ENCODE data around the gene DYNC1H1. TPM values are rescaled to one million over a fixed set of nuclear protein-coding genes. Genes with fewer than 3 reads are reported as not detected.

Gene DYNC1H1
- total and polyA plus RNA-seq, 2 of the 13 experiments (the other 11 are each of a cell fraction or from before 2014, with no cell fraction given): 74.4 to 239 TPM

- H3K9me3 ChIP-seq (ENCODE audit: low read length): no peaks in the 10 kb centered on the region
- FAIRE-seq: peak; percentile 47
- H3K4me2 ChIP-seq (ENCODE audit: low read depth, low read length): peak overlapping the region; percentile 93
- peak overlapping the region; percentile 56 for H3K9ac ChIP-seq (ENCODE audit: insufficient read depth, low read depth, low read length)
- peaks cover 18% of the 10 kb centered on the region for H3K79me2 ChIP-seq (ENCODE audit: insufficient read depth, low read length)
- peak; percentile 44 for ATAC-seq
- ChIA-PET CTCF (ENCODE audit: low intra/inter-chr PET ratio, low total read pairs) (interaction anchor here (0.6 to 3.0 kb wide), 4 partner anchors 11 to 254 kb away, joined by 3 to 14 read pairs (median 8); no protein-coding TSS in a partner anchor), POLR2A (interaction anchor here (1.0 to 1.6 kb wide), 2 partner anchors 11 to 12 kb away, joined by 3 to 10 read pairs; no protein-coding TSS in a partner anchor)
- peaks cover 0 to 3% of the 10 kb centered on the region in 2 experiments; a peak in 2 of 5 replicates for H3K27me3 ChIP-seq (ENCODE audit: control insufficient read depth in 1 of 2, insufficient read depth in 2 of 2, low read length in 2 of 2)
- peak overlapping the region; percentile 83 for H2AFZ ChIP-seq (ENCODE audit: low read length)
- in situ Hi-C loops (cut with HindIII; ENCODE audit: extremely low pct_ligation_motif_present, low pct_unique_long_range_greater_than_20kb) (loop anchor here (5.0 kb wide), 2 partner anchors 136 to 356 kb away; partner anchors contain the start of gene ZNF839), intact Hi-C loops (cut with micrococcal nuclease; ENCODE audit: unreplicated experiment) (loop anchor here (2.0 to 5.0 kb wide), 2 partner anchors 136 to 361 kb away; no protein-coding TSS in a partner anchor)
- H3K36me3 ChIP-seq (replicated peaks in 1 of 2; ENCODE audit: control insufficient read depth in 1 of 2, insufficient read depth in 2 of 2, low read length in 2 of 2): no peaks in the 10 kb centered on the region
- WGBS (ENCODE audit: low lambda C conversion rate): 10% methylated on average over 10 of the region's 19 CpGs
- peak overlapping the region in 2 of 3 experiments; percentile 24 to 73; a peak in 4 of 6 replicates for H3K4me3 ChIP-seq (replicated peaks in 1 of 3; ENCODE audit: insufficient read depth in 1 of 3, low read depth in 2 of 3, low read length in 3 of 3)
- peak; percentile 72 for DNase-seq (ENCODE audit: low spot score)
- peaks cover 70% of the 10 kb centered on the region for H3K4me1 ChIP-seq (ENCODE audit: insufficient read depth, low read length)
- peaks cover 7% of the 10 kb centered on the region; the same call in 1 of the 2 replicates for H4K20me1 ChIP-seq (ENCODE audit: insufficient read depth, low read length)
- BruUV-seq (replicated peaks): no TSS peak
- H3K27ac ChIP-seq (ENCODE audit: extremely low read length, insufficient read depth, low read length): no peak overlapping the region
- no peak for TF ChIP-seq ZNF12 (CRISPR knock-in tag; IDR thresholded peaks at IDR 0.05)
- no peak for TF ChIP-seq SP1 (IDR thresholded peaks at IDR 0.05)
- TF ChIP-seq SP1 (CRISPR knock-in tag; IDR thresholded peaks at IDR 0.05): peak; percentile 29; the same call in 1 of the 2 replicates
- TF ChIP-seq SIX1 (CRISPR knock-in tag; IDR thresholded peaks at IDR 0.05; ENCODE audit: borderline replicate concordance): no peak
- TF ChIP-seq ZNF367 (CRISPR knock-in tag; IDR thresholded peaks at IDR 0.05; ENCODE audit: borderline replicate concordance): no peak
- TF ChIP-seq ZBTB14 (CRISPR knock-in tag; IDR thresholded peaks at IDR 0.05): 0 out of 2 replicates have a peak, but pooled peaks have one; percentile 32
- TF ChIP-seq ONECUT2 (CRISPR knock-in tag; IDR thresholded peaks at IDR 0.05): no peak
- no peak for TF ChIP-seq FOXM1 (CRISPR knock-in tag; IDR thresholded peaks at IDR 0.05)
- 0 out of 4 replicates have a peak, but pooled peaks of 1 of the 2 experiments have one; percentile 16 for TF ChIP-seq NR2F1 (CRISPR knock-in tag; IDR thresholded peaks at IDR 0.05)
- TF ChIP-seq SCMH1 (CRISPR knock-in tag; IDR thresholded peaks at IDR 0.05; ENCODE audit: borderline replicate concordance): no peak
- no peak for TF ChIP-seq ZNF138 (CRISPR knock-in tag; IDR thresholded peaks at IDR 0.05; ENCODE audit: low read depth)
- TF ChIP-seq PAWR (CRISPR knock-in tag; IDR thresholded peaks at IDR 0.05; ENCODE audit: borderline replicate concordance): no peak
- TF ChIP-seq ZFP91 (CRISPR knock-in tag; IDR thresholded peaks at IDR 0.05; ENCODE audit: borderline replicate concordance): no peak; the same call in 1 of the 2 replicates
- TF ChIP-seq RXRB (CRISPR knock-in tag; IDR thresholded peaks at IDR 0.05; ENCODE audit: borderline replicate concordance): peak; percentile 16; the same call in 1 of the 2 replicates
- peak; percentile 69; the same call in 1 of the 2 replicates for TF ChIP-seq ZNF749 (CRISPR knock-in tag; IDR thresholded peaks at IDR 0.05; ENCODE audit: borderline replicate concordance)
- no peak for TF ChIP-seq MTERF4 (CRISPR knock-in tag; IDR thresholded peaks at IDR 0.05)
- TF ChIP-seq ZNF709 (CRISPR knock-in tag; IDR thresholded peaks at IDR 0.05): no peak
- TF ChIP-seq SETDB1 (CRISPR knock-in tag; IDR thresholded peaks at IDR 0.05; ENCODE audit: borderline replicate concordance): no peak
Observed at GRCh38 chr14:101961011-101961721, 3.2 kb upstream of the DYNC1H1 start.
